ENCODE measurements around the gene SLC22A23. TPM values are rescaled to one million over a fixed set of nuclear protein-coding genes. Genes with fewer than 3 reads are reported as not detected.

The SLC22A23 gene
- total RNA-seq, 1 experiment from 2014 or later: 5.7 TPM

GRCh38 chr6:3408665-3409064 is 48.2 kb downstream of the SLC22A23 start:
- peaks cover 39% of the 10 kb centered on the region for H3K4me1 ChIP-seq (ENCODE audit: insufficient read depth, low read length)
- H4K20me1 ChIP-seq (ENCODE audit: low read length): no peaks in the 10 kb centered on the region
- no TSS peak for BruUV-seq (replicated peaks)

DNA sequence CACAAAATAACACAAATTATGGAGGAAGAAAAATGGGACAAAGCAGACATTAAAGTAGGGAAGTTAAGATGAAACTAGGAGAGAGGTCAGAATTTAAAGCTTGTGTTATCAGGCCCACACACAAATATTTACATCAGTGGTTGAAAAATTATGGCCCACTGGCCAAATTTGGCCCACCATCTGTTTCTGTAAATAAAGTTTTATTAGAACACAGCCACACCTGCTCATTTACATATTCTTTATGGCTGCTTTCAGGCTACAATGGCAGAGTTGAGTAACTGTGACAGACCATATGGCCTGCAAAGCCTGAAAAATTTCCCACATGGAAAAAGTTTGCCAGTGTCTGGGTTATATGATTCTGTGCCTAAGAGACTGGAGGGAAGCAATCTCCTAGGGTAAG is 49.0 kb downstream of the SLC22A23 start:
- ChIA-PET CTCF (interaction anchor here (0.6 kb wide), 2 partner anchors 12 to 301 kb away, joined by 3 to 4 read pairs; no protein-coding TSS in a partner anchor), POLR2A (ENCODE audit: unreplicated experiment) (no interaction called here)
- Histone ChIP-seq H2AFZ (ENCODE audit: low read length) (no peak overlapping the region), H3K9ac (ENCODE audit: low read length) (no peak overlapping the region), H3K4me1 (ENCODE audit: insufficient read depth, low read length) (peaks cover 47% of the 10 kb centered on the region), H3F3A (ENCODE audit: low read length, unreplicated experiment) (no peaks in the 10 kb centered on the region), H3K27ac (ENCODE audit: low read length) (peak overlapping the region; percentile 12), H3K9me2 (replicated peaks; ENCODE audit: low read length) (no peaks in the 10 kb centered on the region), H3K4me2 (ENCODE audit: low read length) (peak overlapping the region; percentile 5), H3K36me3 (ENCODE audit: low read depth, low read length) (no peaks in the 10 kb centered on the region), H3K27me3 (ENCODE audit: low read length) (no peaks in the 10 kb centered on the region), H3K9me3 (ENCODE audit: low read length) (no peaks in the 10 kb centered on the region), H3K4me3 (ENCODE audit: low read length) (no peak overlapping the region), H4K20me1 (ENCODE audit: low read length) (no peaks in the 10 kb centered on the region), H3K79me2 (ENCODE audit: low read length) (no peaks in the 10 kb centered on the region)
- no TSS peak for BruUV-seq (replicated peaks)
- TF ChIP-seq EZH2 (IDR thresholded peaks at IDR 0.05; ENCODE audit: low read length, unreplicated experiment) (no peak), EZH2phosphoT487 (IDR thresholded peaks at IDR 0.05; ENCODE audit: borderline replicate concordance, low read length) (no peak), CTCF (conservative IDR thresholded peaks at IDR 0.05; ENCODE audit: low read depth, low read length) (no peak)
- DNase-seq (no peak), ATAC-seq (no peak)
- intact Hi-C loops (cut with micrococcal nuclease): loop anchor here (5.0 kb wide), 1 partner anchor 49 kb away; the partner anchor contains the start of gene SLC22A23

More at GRCh38 chr6:3408665-3409064, 48.2 kb downstream of the SLC22A23 start:
- ATAC-seq (no peak), DNase-seq (no peak)
- H3K27me3 ChIP-seq (ENCODE audit: low read length): no peaks in the 10 kb centered on the region
- no peak overlapping the region for H3K4me3 ChIP-seq (ENCODE audit: low read length)
- no peak overlapping the region for H3K4me2 ChIP-seq (ENCODE audit: low read length)
- H3K9ac ChIP-seq (ENCODE audit: low read length): no peak overlapping the region
- H3K9me3 ChIP-seq (ENCODE audit: low read length): no peaks in the 10 kb centered on the region
- no peaks in the 10 kb centered on the region for H3K79me2 ChIP-seq (ENCODE audit: low read length)
- TF ChIP-seq EZH2phosphoT487 (IDR thresholded peaks at IDR 0.05; ENCODE audit: borderline replicate concordance, low read length): no peak
- no peak for TF ChIP-seq EZH2 (IDR thresholded peaks at IDR 0.05; ENCODE audit: low read length, unreplicated experiment)
- no peak for TF ChIP-seq CTCF (conservative IDR thresholded peaks at IDR 0.05; ENCODE audit: low read depth, low read length)
- no peaks in the 10 kb centered on the region for H3K36me3 ChIP-seq (ENCODE audit: low read depth, low read length)
- no peaks in the 10 kb centered on the region for H3K9me2 ChIP-seq (replicated peaks; ENCODE audit: low read length)
- H3F3A ChIP-seq (ENCODE audit: low read length, unreplicated experiment): no peaks in the 10 kb centered on the region
- ChIA-PET CTCF (no interaction called here), POLR2A (ENCODE audit: unreplicated experiment) (no interaction called here)
- no peak overlapping the region for H2AFZ ChIP-seq (ENCODE audit: low read length)
- no peak overlapping the region for H3K27ac ChIP-seq (ENCODE audit: low read length)
- intact Hi-C loops (cut with micrococcal nuclease): loop anchor here (5.0 kb wide), 1 partner anchor 49 kb away; the partner anchor contains the start of gene SLC22A23

Data from PC-3 (cell line).